ENCODE data around the gene ADAM29. TPM values are rescaled to one million over a fixed set of nuclear protein-coding genes. Genes with fewer than 3 reads are reported as not detected.

The ADAM29 gene
- total RNA-seq, 4 donors from 2014 or later: not detected

GRCh38 chr4:174935607-174936006, 17.4 kb downstream of the ADAM29 start:
- Histone ChIP-seq H3K9me3 (no peaks in the 10 kb centered on the region), H3K4me1 (no peaks in the 10 kb centered on the region), H3K36me3 (no peaks in the 10 kb centered on the region), H3K27me3 (no peaks in the 10 kb centered on the region), H3K27ac (no peak overlapping the region), H3K4me3 (no peak overlapping the region)
- no peak for DNase-seq
- TF ChIP-seq POLR2A (IDR thresholded peaks at IDR 0.05): no peak
- TF ChIP-seq CTCF (IDR thresholded peaks at IDR 0.05 in 4 of 5, conservative IDR thresholded peaks at IDR 0.05 in 1 of 5): no peak
- intact Hi-C loops (cut with DNase I; ENCODE audit: low total_unique reads) (no loop called here), in situ Hi-C loops (cut with MboI; ENCODE audit: low sequenced_read_pairs in 4 of 4) (no loop called here)
- no peak for ATAC-seq

GRCh38 chr4:174940002-174940401, 21.8 kb downstream of the ADAM29 start:
- in situ Hi-C loops (cut with MboI; ENCODE audit: low sequenced_read_pairs in 4 of 4): no loop called here

GRCh38 chr4:174946246-174946645, 28.1 kb downstream of the ADAM29 start:
- TF ChIP-seq POLR2A (IDR thresholded peaks at IDR 0.05) (no peak), CTCF (IDR thresholded peaks at IDR 0.05 in 4 of 5, conservative IDR thresholded peaks at IDR 0.05 in 1 of 5) (no peak)
- DNase-seq (no peak), ATAC-seq (no peak)
- Histone ChIP-seq H3K27ac (no peak overlapping the region), H3K4me1 (no peaks in the 10 kb centered on the region), H3K9me3 (no peaks in the 10 kb centered on the region), H3K36me3 (no peaks in the 10 kb centered on the region), H3K4me3 (no peak overlapping the region), H3K27me3 (no peaks in the 10 kb centered on the region)
- intact Hi-C loops (cut with DNase I; ENCODE audit: low total_unique reads): no loop called here
- in situ Hi-C loops (cut with MboI; ENCODE audit: low sequenced_read_pairs in 4 of 4): no loop called here

More at GRCh38 chr4:174940002-174940401, 21.8 kb downstream of the ADAM29 start:
- Histone ChIP-seq H3K9me3 (no peaks in the 10 kb centered on the region), H3K36me3 (no peaks in the 10 kb centered on the region), H3K4me1 (no peaks in the 10 kb centered on the region), H3K27me3 (no peaks in the 10 kb centered on the region), H3K4me3 (no peak overlapping the region), H3K27ac (no peak overlapping the region)
- ATAC-seq (no peak), DNase-seq (no peak)
- no peak for TF ChIP-seq POLR2A (IDR thresholded peaks at IDR 0.05)
- no peak for TF ChIP-seq CTCF (IDR thresholded peaks at IDR 0.05 in 4 of 5, conservative IDR thresholded peaks at IDR 0.05 in 1 of 5)
- intact Hi-C loops (cut with DNase I; ENCODE audit: low total_unique reads): no loop called here

- H3K4me3 ChIP-seq: no peak overlapping the region
- no peaks in the 10 kb centered on the region for H3K4me1 ChIP-seq
- ATAC-seq: no peak
- TF ChIP-seq CTCF (IDR thresholded peaks at IDR 0.05 in 4 of 5, conservative IDR thresholded peaks at IDR 0.05 in 1 of 5) (no peak), POLR2A (IDR thresholded peaks at IDR 0.05) (no peak)
- H3K27ac ChIP-seq: no peak overlapping the region
- H3K27me3 ChIP-seq: no peaks in the 10 kb centered on the region
- no peaks in the 10 kb centered on the region for H3K36me3 ChIP-seq
- no peaks in the 10 kb centered on the region for H3K9me3 ChIP-seq
- in situ Hi-C loops (cut with MboI; ENCODE audit: low sequenced_read_pairs in 4 of 4): no loop called here
- intact Hi-C loops (cut with DNase I; ENCODE audit: low total_unique reads): no loop called here
- DNase-seq: no peak
These were observed 30.7 kb downstream of the ADAM29 start for GRCh38 chr4:174948826-174949225.

DNA sequence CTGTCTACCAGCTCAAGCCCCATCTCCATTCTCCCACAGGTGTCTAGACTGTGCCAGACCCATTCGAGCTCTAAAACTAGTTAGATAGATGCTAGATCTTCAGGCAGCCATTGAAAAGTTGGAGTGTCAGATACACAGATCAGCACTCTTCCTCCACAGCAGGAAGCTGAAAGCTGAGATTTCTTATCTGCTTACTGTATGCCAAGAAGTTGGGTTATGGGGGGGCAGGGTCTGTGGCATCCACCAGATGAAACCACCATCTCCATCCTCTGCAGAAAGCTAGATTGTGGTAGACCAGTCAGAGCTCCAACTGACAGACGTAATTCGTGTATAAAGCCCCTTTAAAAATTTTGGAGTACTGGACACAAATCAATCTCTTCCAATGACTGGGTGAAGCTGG, 54.8 kb downstream of the ADAM29 start:
- no peak overlapping the region for H3K4me3 ChIP-seq

More for the DNA sequence above, 54.8 kb downstream of the ADAM29 start:
- Histone ChIP-seq H3K27me3 (no peaks in the 10 kb centered on the region), H3K36me3 (no peaks in the 10 kb centered on the region), H3K9me3 (no peaks in the 10 kb centered on the region), H3K4me1 (no peaks in the 10 kb centered on the region), H3K27ac (no peak overlapping the region)
- DNase-seq: no peak
- intact Hi-C loops (cut with DNase I; ENCODE audit: low total_unique reads): no loop called here
- no peak for TF ChIP-seq CTCF (IDR thresholded peaks at IDR 0.05 in 4 of 5, conservative IDR thresholded peaks at IDR 0.05 in 1 of 5)
- no peak for TF ChIP-seq POLR2A (IDR thresholded peaks at IDR 0.05)
- ATAC-seq: no peak
- in situ Hi-C loops (cut with MboI; ENCODE audit: low sequenced_read_pairs in 4 of 4): no loop called here

All from gastrocnemius medialis (tissue), 4 donors.